ENCODE results near the gene LPIN3.
"Not testable (repeated sequence)": the region's sequence is repeated elsewhere in the genome, so short reads cannot be mapped to it uniquely, and the experiment has no call there.

The LPIN3 gene

GRCh38 chr20:41340327-41341055 is at the start of gene LPIN3:
LPIN3 (plus strand) TSS chr20:41340821; CDS start chr20:41345804, 4,983 bp downstream.
- DNase-seq: peak; percentile 18

- DNase-seq: no peak
Measured at GRCh38 chr20:41293269-41294037, 47.2 kb upstream of the LPIN3 start.

- DNase-seq: no peak
Measured at GRCh38 chr20:41299899-41300298, 40.7 kb upstream of the LPIN3 start.

- no peak for DNase-seq
Measured at GRCh38 chr20:41300383-41300782, 40.2 kb upstream of the LPIN3 start.

GRCh38 chr20:41300886-41301285 is 39.7 kb upstream of the LPIN3 start:
- no peak for DNase-seq

GRCh38 chr20:41304002-41304401 is 36.6 kb upstream of the LPIN3 start:
- DNase-seq: no peak

- DNase-seq: no peak
Measured at GRCh38 chr20:41304424-41305079, 36.1 kb upstream of the LPIN3 start.

- no peak for DNase-seq
Measured at GRCh38 chr20:41306061-41306727, 34.4 kb upstream of the LPIN3 start.

GRCh38 chr20:41307021-41307420 is 33.6 kb upstream of the LPIN3 start:
- DNase-seq: no peak

- DNase-seq: no peak
Measured at GRCh38 chr20:41308290-41308711, 32.3 kb upstream of the LPIN3 start.

- no peak for DNase-seq
Measured at GRCh38 chr20:41308726-41309413, 31.8 kb upstream of the LPIN3 start.

GRCh38 chr20:41309817-41310216 is 30.8 kb upstream of the LPIN3 start:
- no peak for DNase-seq

- DNase-seq: not testable (repeated sequence)
Measured at GRCh38 chr20:41312009-41312408, 28.6 kb upstream of the LPIN3 start.

- no peak for DNase-seq
Measured at GRCh38 chr20:41314386-41314785, 26.2 kb upstream of the LPIN3 start.

GRCh38 chr20:41316051-41316450 is 24.6 kb upstream of the LPIN3 start:
- DNase-seq: no peak

- DNase-seq: peak; percentile 69
Measured at GRCh38 chr20:41316602-41317545, 23.7 kb upstream of the LPIN3 start.

GRCh38 chr20:41317546-41318270 is 22.9 kb upstream of the LPIN3 start, which contains the start of gene ZHX3:
ZHX3 (minus strand) TSS chr20:41317731; CDS start chr20:41204916, 112,815 bp downstream.
- peak; percentile 95 for DNase-seq

GRCh38 chr20:41318271-41318649 is 22.4 kb upstream of the LPIN3 start:
- no peak for DNase-seq

GRCh38 chr20:41320441-41320840 is 20.2 kb upstream of the LPIN3 start:
- DNase-seq: no peak

- no peak for DNase-seq
Measured at GRCh38 chr20:41320976-41321375, 19.6 kb upstream of the LPIN3 start.

GRCh38 chr20:41327178-41327577 is 13.4 kb upstream of the LPIN3 start:
- DNase-seq: no peak

Data from CD4-positive, alpha-beta T cell treated with Interleukin-4 for 4 hours (primary cell).